ENCODE data around the gene GNAT1.

- no peak for TF ChIP-seq POLR2A (IDR thresholded peaks at IDR 0.05)
- no peak for TF ChIP-seq CTCF (IDR thresholded peaks at IDR 0.05)
- no peak for TF ChIP-seq POLR2AphosphoS5 (IDR thresholded peaks at IDR 0.05)
Measured at GRCh38 chr3:50212971-50213370, 21.6 kb downstream of the GNAT1 start.

All from breast epithelium (tissue), 3 donors.